HG03442 (cell line): ENCODE measurements around the gene AP3D1.
"Not testable (repeated sequence)": the region's sequence is repeated elsewhere in the genome, so short reads cannot be mapped to it uniquely, and the experiment has no call there.

Experiments used
- ATAC-seq: cut with Tn5 transposase; IDR thresholded peaks from one replicate; pipeline ENCODE4 v1.9.1; 2021; ENCODE audit warnings: mild to moderate bottlenecking, moderate library complexity; ENCODE audit not compliant: unreplicated experiment

The AP3D1 gene

GRCh38 chr19:2129892-2130770 lies 21.2 kb downstream of the AP3D1 start:
- ATAC-seq: no peak

- no peak for ATAC-seq
Measured at GRCh38 chr19:2129486-2129885, 21.9 kb downstream of the AP3D1 start.

DNA sequence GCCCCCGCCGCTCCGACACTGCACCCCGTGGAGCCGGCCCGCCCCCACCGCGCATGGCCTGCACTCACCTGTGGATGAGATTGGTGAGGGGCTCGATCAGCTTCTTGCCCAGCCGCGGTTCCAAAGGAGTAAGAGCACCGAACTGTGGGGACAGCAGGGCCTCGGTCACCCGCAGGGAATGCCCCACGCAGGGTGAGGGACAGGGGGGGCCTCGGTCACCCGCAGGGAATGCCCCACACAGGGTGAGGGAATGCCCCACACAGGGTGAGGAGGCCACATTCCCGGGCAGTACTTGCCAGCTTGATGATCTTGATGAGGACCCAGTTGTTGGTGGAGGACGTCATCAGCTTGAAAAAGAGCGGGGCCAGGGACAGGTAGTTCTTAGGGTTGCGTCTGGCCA lies 22.3 kb downstream of the AP3D1 start:
- ATAC-seq: no peak

DNA sequence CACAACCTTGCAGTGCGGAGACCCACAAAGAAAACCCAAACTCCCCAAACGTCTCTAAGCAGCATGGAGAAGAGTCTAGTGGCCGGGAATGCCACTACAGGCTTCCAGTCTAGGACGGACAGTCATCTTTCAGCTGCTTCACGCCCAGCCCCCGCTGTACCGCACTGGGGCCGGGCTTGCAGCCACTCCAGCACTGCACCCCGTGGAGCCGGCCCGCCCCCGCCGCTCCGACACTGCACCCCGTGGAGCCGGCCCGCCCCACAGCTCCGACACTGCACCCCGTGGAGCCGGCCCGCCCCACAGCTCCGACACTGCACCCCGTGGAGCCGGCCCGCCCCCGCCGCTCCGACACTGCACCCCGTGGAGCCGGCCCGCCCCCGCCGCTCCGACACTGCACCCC lies 23.1 kb downstream of the AP3D1 start:
- ATAC-seq: not testable (repeated sequence)

DNA sequence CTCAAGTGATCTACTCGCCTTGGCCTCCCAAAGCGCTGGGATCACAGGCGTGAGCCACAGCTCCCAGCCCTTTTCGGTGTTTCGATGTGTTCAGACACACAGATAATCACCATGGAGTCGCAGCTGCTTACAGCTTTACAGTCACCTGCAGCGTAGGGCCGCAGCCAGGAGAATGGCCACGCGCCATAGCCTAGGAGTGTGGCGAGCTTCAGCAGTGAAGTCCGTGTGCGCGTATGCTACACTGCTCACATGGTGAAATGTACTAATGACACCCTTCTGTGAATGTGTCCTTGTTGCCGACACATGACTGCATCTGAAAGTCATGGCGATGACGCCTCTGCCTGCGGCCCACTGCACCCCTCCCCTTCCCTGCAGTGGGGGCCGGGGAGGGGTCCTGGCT lies 23.6 kb downstream of the AP3D1 start:
- ATAC-seq: no peak

- no peak for ATAC-seq
Measured at GRCh38 chr19:2126879-2127518, 24.4 kb downstream of the AP3D1 start.

DNA sequence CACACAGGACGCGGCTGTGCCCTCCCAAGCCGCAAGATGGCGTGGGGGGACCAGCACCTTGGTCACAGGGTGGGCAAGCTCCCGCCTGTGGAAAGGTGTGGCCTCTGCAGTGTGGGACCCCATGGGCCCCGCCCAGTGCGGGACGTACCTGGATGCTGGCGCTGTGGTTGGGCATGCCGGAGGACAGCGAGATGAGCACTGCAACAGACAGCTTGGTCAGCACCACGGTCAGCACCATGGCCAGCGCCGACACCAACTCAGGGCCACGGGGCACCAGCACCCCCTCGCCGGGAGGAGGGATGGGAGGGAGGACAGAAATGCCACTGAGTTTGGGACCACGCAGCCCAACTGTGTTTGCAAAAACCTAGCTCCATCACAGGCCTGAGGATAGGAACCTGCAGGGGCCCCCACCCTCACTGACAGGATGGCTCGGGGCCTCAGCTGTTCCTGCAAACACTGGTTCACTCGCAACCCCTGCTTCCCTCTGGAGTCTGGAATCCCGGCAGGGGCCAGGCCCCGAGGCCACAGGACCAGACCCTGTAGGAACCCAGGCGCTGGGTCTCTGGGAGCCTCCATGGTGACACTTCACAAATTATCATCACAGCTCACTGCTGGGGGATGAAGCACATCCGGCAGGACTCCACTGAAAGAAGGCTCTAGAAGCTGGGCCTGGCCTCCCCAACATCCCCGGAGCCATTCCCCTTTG lies 27.5 kb downstream of the AP3D1 start:
- ATAC-seq: no peak

DNA sequence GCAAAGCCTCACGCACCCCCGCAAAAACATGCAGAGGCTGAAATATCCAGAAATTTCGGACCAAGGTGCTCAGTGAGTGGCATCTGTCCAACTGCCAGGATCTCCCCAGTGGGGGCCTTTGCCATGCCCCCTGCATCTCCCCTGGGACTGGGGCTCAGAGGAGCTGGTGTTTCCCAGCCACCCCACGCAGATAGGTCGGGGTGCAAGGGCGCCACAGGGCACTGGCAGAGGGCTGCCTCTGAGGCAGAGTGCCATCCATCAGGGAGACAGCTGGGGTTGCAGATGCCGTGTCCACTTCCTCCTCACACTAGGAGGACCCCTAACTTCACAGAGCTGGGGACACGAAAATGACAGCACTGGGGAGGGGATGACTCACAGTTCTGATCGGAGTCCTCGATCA lies 28.4 kb downstream of the AP3D1 start:
- no peak for ATAC-seq

DNA sequence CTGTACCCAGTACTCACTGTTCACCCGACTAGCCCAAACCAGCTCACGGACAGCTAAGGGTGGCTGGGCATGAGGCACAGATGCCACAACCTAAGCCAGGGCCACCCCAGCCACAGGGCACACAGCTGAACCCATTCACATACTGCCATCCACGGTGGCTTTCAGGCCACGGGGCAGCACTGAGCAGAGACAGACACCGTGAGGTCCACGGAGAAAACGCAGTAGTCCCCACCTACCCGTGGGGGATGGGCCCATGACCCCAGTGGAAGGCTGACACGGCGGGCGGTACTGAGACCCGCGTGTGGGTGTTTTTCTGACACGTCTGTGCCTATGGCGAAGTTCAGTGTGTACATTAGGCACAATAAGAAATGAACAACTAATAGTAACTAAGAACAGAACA lies 29.1 kb downstream of the AP3D1 start:
- no peak for ATAC-seq

DNA sequence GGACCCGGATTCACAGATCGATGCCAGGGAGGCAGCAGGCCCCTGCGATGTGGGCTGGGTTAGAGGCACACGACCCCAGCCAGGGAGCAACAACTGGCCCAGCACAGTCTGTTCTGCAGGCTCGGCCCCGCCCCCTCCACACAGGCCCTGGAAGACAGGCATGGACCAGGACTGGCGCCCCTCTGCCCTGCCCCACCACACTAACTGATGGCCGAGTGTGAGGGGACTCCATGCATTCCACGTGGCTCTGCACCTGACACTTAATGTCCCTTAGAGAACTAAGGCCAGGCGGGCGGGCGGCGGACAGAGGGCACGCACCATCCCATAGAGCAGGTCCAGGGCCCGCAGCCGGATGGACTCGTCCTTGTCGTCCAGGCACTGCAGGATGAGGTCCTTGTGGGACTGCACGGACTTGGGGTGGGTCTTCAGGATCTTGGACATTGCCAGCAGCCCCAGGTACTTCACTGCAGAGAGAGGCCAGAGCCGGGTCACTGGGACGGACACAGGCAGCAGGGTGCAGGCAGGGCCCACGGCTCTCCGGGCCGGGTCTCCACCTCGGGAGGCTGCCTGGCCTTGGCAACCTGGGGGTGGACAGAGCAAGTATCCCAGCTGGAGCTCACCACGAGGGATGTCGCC lies 29.8 kb downstream of the AP3D1 start:
- no peak for ATAC-seq

GRCh38 chr19:2120821-2121220 lies 30.5 kb downstream of the AP3D1 start:
- no peak for ATAC-seq

GRCh38 chr19:2119921-2120785 lies 31.2 kb downstream of the AP3D1 start:
- no peak for ATAC-seq

DNA sequence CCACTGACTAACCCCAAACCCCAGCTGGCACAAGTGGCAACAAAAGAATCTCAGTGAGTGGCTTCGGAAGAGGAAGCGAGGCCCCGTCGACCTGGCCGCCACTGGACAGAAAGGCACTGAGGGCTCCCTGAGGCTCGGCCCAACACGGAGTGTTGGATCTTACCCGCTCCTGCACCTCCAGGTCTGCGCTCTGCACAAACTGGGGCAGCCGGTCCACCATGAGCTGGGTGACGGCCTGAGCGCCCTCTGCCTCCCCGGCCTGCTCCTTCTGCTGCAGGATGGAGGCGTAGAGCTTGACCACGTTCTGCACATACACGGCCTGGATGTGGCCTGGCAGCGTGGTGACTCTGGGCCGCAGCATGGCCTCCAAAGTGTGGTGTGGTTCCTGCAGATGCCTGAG lies 32.9 kb downstream of the AP3D1 start:
- no peak for ATAC-seq

DNA sequence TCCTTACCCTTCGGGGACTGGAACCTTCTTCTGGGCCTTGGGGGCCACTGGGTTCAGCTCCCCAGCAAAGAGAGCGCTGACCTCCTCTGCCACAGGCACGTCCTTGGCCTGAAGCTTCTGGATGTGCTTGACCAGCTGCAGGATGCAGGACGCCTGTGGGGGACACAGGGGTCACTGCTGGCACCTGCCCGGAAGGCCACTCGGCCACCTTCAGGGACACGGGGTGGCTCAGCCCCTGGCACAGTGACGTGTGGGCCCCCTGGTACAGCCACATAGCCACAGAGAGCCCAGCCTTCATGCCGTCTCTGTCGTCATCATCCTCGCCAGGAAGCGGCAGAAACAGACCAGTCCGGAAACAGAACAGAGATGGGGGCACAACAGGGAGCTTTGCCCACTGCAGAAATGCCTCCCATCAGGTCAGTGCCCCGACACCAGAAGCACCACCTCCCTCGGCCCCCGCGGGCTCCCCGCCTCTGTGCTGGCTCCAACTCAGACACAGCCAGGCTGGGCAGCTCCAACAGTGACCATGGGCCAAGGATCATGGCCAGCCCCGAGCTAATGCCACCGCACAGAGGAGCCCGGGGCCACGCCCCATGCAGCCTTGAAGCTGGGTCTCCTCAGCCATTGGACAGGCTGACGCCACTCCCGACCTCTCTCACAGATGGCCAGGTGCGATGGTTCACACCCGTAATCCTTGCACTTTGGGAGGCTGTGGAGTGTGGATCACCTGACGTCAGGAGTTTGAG lies 34.0 kb downstream of the AP3D1 start:
- ATAC-seq: no peak

GRCh38 chr19:2116507-2116906 lies 34.9 kb downstream of the AP3D1 start:
- ATAC-seq: no peak

DNA sequence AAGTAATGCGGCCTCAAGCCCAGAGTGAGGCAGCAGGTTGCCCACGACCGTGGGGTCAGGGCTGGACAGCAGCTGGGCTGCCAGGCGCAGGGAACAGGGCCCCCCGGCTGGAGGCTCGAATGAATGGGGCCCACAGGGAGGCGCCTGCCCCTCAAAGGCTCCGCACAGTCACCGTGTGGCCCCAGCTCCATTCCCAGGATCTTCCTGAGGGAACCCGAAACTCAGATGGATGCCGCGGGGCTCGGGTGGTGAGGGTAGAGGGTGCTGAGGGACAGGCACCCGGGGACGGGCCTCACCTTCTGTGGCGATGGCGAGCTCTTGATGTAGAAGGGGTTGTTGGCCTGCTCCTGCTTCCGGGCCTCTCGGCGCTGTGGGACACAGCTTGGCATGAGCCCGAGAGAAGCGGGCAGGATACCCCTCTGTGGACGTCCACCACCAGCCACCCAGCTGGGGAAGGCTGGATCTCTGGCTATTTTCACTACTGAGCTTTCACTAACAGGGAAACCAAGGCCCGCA lies 35.4 kb downstream of the AP3D1 start:
- ATAC-seq: no peak

GRCh38 chr19:2115324-2115723 lies 36.0 kb downstream of the AP3D1 start:
- no peak for ATAC-seq

- ATAC-seq: no peak
Measured at GRCh38 chr19:2114821-2115220, 36.5 kb downstream of the AP3D1 start.

DNA sequence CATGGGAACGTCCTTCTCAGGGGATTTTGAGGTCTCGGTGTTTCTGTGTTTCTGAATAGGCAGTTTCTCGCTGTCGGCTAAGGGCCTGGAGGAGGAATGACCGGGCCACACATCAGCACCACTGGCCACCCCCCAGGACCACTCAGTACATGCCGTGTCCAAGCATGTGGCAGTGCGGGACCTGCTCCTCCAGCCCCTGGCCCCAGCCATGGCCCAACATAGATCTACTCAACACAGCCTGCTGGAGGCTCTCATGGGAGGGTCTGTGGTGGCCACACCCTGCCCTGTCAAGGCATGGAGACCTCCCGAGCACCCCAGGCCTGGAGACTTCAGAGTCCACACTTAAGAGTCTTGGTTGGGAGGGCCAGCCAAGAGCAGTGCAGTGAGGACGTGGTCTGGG lies 37.1 kb downstream of the AP3D1 start:
- ATAC-seq: no peak
